GM23338 (cell line): ENCODE measurements around the gene PIR.

Source experiments
- CREB1 ChIP-seq: fragments of 250-450 bp; sonication (Bioruptor Pico); IDR thresholded peaks from 2 replicates; pipeline ENCODE4 v1.5.0; 2020; ENCODE audit warnings: low read depth, mild to moderate bottlenecking, moderate library complexity
- CTCF ChIP-seq, 2 experiments: fragments of 200-600 bp in 1 of 2; sonication (generic) in 1 of 2; conservative IDR thresholded peaks; 2 replicates each; pipeline versions ENCODE4 v1.5.1 to v1.6.1; 2016 to 2017; ENCODE audit warnings: antibody characterized with exemption in 2 of 2, low read depth in 2 of 2, mild to moderate bottlenecking in 2 of 2, moderate library complexity in 1 of 2
- ETS1 ChIP-seq: IDR thresholded peaks from 2 replicates; pipeline ENCODE4 v1.6.1; 2016; ENCODE audit warnings: antibody characterized with exemption
- EZH2 ChIP-seq: fragments of 200-600 bp; sonication (generic); IDR thresholded peaks from one replicate; pipeline ENCODE4 v1.8.0; 2017; ENCODE audit warnings: antibody characterized with exemption, mild to moderate bottlenecking, low read depth; ENCODE audit not compliant: unreplicated experiment
- EZH2phosphoT487 ChIP-seq: fragments of 200-600 bp; sonication (generic); IDR thresholded peaks from one replicate; pipeline ENCODE4 v1.8.1; 2018; ENCODE audit warnings: antibody characterized with exemption; ENCODE audit not compliant: unreplicated experiment
- JUNB ChIP-seq: IDR thresholded peaks from one replicate; pipeline ENCODE4 v1.6.1; 2016; ENCODE audit warnings: antibody characterized with exemption; ENCODE audit not compliant: unreplicated experiment
- NANOG ChIP-seq: IDR thresholded peaks from 2 replicates; pipeline ENCODE4 v1.6.1; 2016; ENCODE audit warnings: antibody characterized with exemption, borderline replicate concordance
- POLR2AphosphoS5 ChIP-seq: IDR thresholded peaks from 2 replicates; pipeline ENCODE4 v1.6.1; 2016; ENCODE audit warnings: antibody characterized with exemption, low read depth
- REST ChIP-seq: IDR thresholded peaks from one replicate; pipeline ENCODE4 v1.6.1; 2018; ENCODE audit warnings: antibody characterized with exemption; ENCODE audit not compliant: unreplicated experiment
- ZNF114 ChIP-seq: fragments of 250-450 bp; sonication (Bioruptor Pico); IDR thresholded peaks from 2 replicates; pipeline ENCODE4 v1.5.0; 2020; ENCODE audit warnings: mild to moderate bottlenecking, moderate library complexity
- ZNF331 ChIP-seq: fragments of 250-450 bp; sonication (Bioruptor Pico); IDR thresholded peaks from 2 replicates; pipeline ENCODE4 v1.5.0; 2020; ENCODE audit warnings: low read depth, mild to moderate bottlenecking, moderate library complexity
- ZNF462 ChIP-seq: fragments of 250-450 bp; sonication (Bioruptor Pico); IDR thresholded peaks from 2 replicates; pipeline ENCODE4 v1.5.0; 2020; ENCODE audit warnings: mild to moderate bottlenecking, moderate library complexity

GRCh38 chrX:15500497-15500966 lies 7.4 kb upstream of the PIR start, which contains the start of gene BMX:
- no peak for TF ChIP-seq CTCF (conservative IDR thresholded peaks at IDR 0.05; ENCODE audit: low read depth in 2 of 2)
- TF ChIP-seq POLR2AphosphoS5 = no peak
- TF ChIP-seq REST = no peak
- no peak for TF ChIP-seq CREB1
- no peak for TF ChIP-seq NANOG
- TF ChIP-seq EZH2 = no peak
- no peak for TF ChIP-seq ETS1
- TF ChIP-seq EZH2phosphoT487 = no peak
- TF ChIP-seq JUNB = no peak
- no peak for TF ChIP-seq ZNF114 (CRISPR knock-in tag)
- no peak for TF ChIP-seq ZNF462 (CRISPR knock-in tag)
- no peak for TF ChIP-seq ZNF331 (CRISPR knock-in tag)
